Suprapubic skin (tissue), 4 donors: ENCODE results near the gene IRAG1.

Experiments
- CTCF ChIP-seq, 2 donors: fragments of 200-600 bp in 1 of 2; fragments of 450-650 bp in 1 of 2; sonication (generic) in 1 of 2; IDR thresholded peaks; one replicate each; pipeline ENCODE4 v1.5.1; 2016 to 2019; ENCODE audit warnings: antibody characterized with exemption in 2 of 2, mild to moderate bottlenecking in 1 of 2, moderate library complexity in 1 of 2
- EP300 ChIP-seq: sonication (generic); formaldehyde crosslinking; IDR thresholded peaks from one replicate; pipeline ENCODE4 v1.6.1; 2017; ENCODE audit warnings: antibody characterized with exemption
- POLR2A ChIP-seq, 2 donors: fragments of 450-650 bp; IDR thresholded peaks; one replicate each; pipeline ENCODE4 v1.6.1; 2017; ENCODE audit warnings: antibody characterized with exemption in 2 of 2, mild to moderate bottlenecking in 2 of 2, moderate library complexity in 2 of 2
- POLR2AphosphoS5 ChIP-seq, 3 donors: sonication (generic); formaldehyde crosslinking; IDR thresholded peaks; one replicate each; pipeline ENCODE4 v1.6.1; 2017; ENCODE audit warnings: antibody characterized with exemption in 3 of 3

- TF ChIP-seq POLR2A (IDR thresholded peaks at IDR 0.05) (no peak), CTCF (IDR thresholded peaks at IDR 0.05) (no peak), POLR2AphosphoS5 (IDR thresholded peaks at IDR 0.05) (no peak), EP300 (no peak)
Observed at GRCh38 chr11:10697323-10697620, 3.7 kb upstream of the IRAG1 start.
